Measurements from ENCODE around the gene DGKE. TPM values are rescaled to one million over a fixed set of nuclear protein-coding genes. Genes with fewer than 3 reads are reported as not detected.

DGKE gene
- total and polyA plus RNA-seq, 2 donors from 2014 or later = 1.9 to 8.7 TPM

GRCh38 chr17:56867948-56868376 lies 34.0 kb downstream of the DGKE start:
- Histone ChIP-seq H3K9me3 (ENCODE audit: control insufficient read depth in 2 of 3, insufficient read depth in 1 of 3, low read length in 3 of 3) (no peaks in the 10 kb centered on the region), H3K36me3 (ENCODE audit: control insufficient read depth in 2 of 3, insufficient read depth in 3 of 3, low read length in 3 of 3) (no peaks in the 10 kb centered on the region), H3K27ac (ENCODE audit: low read depth in 2 of 2, low read length in 2 of 2) (no peak overlapping the region), H3K27me3 (ENCODE audit: control insufficient read depth, insufficient read depth, low read length) (no peaks in the 10 kb centered on the region), H3K9ac (ENCODE audit: low read length in 3 of 3) (no peak overlapping the region), H3K4me3 (ENCODE audit: low read length in 3 of 3) (no peak overlapping the region), H3K4me1 (ENCODE audit: control insufficient read depth in 2 of 3, insufficient read depth in 2 of 3, low read depth in 1 of 3, low read length in 3 of 3) (no peaks in the 10 kb centered on the region)
- TF ChIP-seq, protein P1, sequence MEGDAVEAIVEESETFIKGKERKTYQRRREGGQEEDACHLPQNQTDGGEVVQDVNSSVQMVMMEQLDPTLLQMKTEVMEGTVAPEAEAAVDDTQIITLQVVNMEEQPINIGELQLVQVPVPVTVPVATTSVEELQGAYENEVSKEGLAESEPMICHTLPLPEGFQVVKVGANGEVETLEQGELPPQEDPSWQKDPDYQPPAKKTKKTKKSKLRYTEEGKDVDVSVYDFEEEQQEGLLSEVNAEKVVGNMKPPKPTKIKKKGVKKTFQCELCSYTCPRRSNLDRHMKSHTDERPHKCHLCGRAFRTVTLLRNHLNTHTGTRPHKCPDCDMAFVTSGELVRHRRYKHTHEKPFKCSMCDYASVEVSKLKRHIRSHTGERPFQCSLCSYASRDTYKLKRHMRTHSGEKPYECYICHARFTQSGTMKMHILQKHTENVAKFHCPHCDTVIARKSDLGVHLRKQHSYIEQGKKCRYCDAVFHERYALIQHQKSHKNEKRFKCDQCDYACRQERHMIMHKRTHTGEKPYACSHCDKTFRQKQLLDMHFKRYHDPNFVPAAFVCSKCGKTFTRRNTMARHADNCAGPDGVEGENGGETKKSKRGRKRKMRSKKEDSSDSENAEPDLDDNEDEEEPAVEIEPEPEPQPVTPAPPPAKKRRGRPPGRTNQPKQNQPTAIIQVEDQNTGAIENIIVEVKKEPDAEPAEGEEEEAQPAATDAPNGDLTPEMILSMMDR (IDR thresholded peaks at IDR 0.05; ENCODE audit: borderline replicate concordance, extremely low read depth, insufficient read depth) = no peak
- no peak for FAIRE-seq
- DNase-seq = no peak
- intact Hi-C loops (cut with DNase I) = no loop called here

- TF ChIP-seq, protein P1 (IDR thresholded peaks at IDR 0.05; ENCODE audit: borderline replicate concordance, extremely low read depth, insufficient read depth) = no peak
- intact Hi-C loops (cut with DNase I) = no loop called here
- DNase-seq = no peak
- Histone ChIP-seq H3K27me3 (ENCODE audit: control insufficient read depth, insufficient read depth, low read length) (no peaks in the 10 kb centered on the region), H3K36me3 (ENCODE audit: control insufficient read depth in 2 of 3, insufficient read depth in 3 of 3, low read length in 3 of 3) (no peaks in the 10 kb centered on the region), H3K9me3 (ENCODE audit: control insufficient read depth in 2 of 3, insufficient read depth in 1 of 3, low read length in 3 of 3) (no peaks in the 10 kb centered on the region), H3K4me3 (ENCODE audit: low read length in 3 of 3) (no peak overlapping the region), H3K27ac (ENCODE audit: low read depth in 2 of 2, low read length in 2 of 2) (no peak overlapping the region), H3K9ac (ENCODE audit: low read length in 3 of 3) (no peak overlapping the region), H3K4me1 (ENCODE audit: control insufficient read depth in 2 of 3, insufficient read depth in 2 of 3, low read depth in 1 of 3, low read length in 3 of 3) (no peaks in the 10 kb centered on the region)
- FAIRE-seq = no peak
These were observed 34.8 kb downstream of the DGKE start for GRCh38 chr17:56868716-56869115.

DNA sequence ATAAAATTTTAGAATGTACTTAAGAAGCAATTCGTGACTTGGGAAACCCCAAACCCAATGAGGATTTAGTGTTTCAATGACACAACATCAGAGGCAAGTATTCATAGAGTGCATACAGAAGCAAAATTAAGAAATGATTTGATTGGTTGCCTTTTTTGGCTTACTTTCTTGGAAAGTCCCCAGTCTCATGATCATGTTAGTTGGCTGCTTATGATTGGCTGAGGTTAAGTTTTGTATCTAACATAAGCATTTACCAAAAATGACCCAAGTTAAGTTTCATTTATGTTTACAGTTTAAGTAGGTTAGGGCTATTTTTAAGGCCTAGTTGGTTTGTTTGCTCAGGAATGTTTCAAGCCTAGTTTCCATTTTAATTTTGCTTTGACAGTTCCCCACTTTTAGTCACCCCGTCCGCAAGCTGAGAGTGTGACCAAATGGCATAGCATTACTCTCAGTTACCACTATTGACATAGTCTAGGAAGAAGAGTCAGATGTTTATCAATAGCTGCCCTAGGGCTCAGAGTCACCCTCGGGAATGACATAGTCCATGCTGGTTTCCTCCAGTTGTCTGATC lies 36.2 kb downstream of the DGKE start:
- no peak for FAIRE-seq
- Histone ChIP-seq H3K4me3 (ENCODE audit: low read length in 3 of 3) (no peak overlapping the region), H3K9me3 (ENCODE audit: control insufficient read depth in 2 of 3, insufficient read depth in 1 of 3, low read length in 3 of 3) (no peaks in the 10 kb centered on the region), H3K27me3 (ENCODE audit: control insufficient read depth, insufficient read depth, low read length) (no peaks in the 10 kb centered on the region), H3K27ac (ENCODE audit: low read depth in 2 of 2, low read length in 2 of 2) (no peak overlapping the region), H3K4me1 (ENCODE audit: control insufficient read depth in 2 of 3, insufficient read depth in 2 of 3, low read depth in 1 of 3, low read length in 3 of 3) (no peaks in the 10 kb centered on the region), H3K36me3 (ENCODE audit: control insufficient read depth in 2 of 3, insufficient read depth in 3 of 3, low read length in 3 of 3) (no peaks in the 10 kb centered on the region), H3K9ac (ENCODE audit: low read length in 3 of 3) (no peak overlapping the region)
- TF ChIP-seq, protein P1 (IDR thresholded peaks at IDR 0.05; ENCODE audit: borderline replicate concordance, extremely low read depth, insufficient read depth) = no peak
- no peak for DNase-seq
- intact Hi-C loops (cut with DNase I) = no loop called here

DNA sequence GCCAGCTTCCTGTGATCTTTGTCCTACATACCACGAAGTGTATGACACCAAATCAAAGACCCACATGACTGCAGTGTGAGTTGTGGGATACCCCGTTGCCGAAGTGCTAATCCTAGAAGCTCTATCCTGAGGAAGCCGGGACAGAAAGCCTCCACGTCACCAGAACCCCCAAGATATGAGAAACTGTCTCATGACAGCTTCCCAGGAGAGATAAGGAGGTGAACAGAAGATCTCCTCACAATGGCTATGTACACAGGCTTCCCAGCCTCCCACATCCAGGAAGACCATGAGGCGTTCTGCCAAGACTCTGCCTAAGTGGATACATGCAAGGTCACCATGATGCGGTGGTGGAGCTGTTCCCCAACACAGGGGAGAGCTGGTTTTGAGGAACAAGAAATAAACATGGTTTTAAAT lies 42.8 kb downstream of the DGKE start:
- no peak for FAIRE-seq
- no peak overlapping the region for H3K4me3 ChIP-seq (ENCODE audit: low read length in 3 of 3)

More for the DNA sequence above, 42.8 kb downstream of the DGKE start:
- H3K9ac ChIP-seq (ENCODE audit: low read length in 3 of 3) = no peak overlapping the region
- H3K27me3 ChIP-seq (ENCODE audit: control insufficient read depth, insufficient read depth, low read length) = no peaks in the 10 kb centered on the region
- TF ChIP-seq, protein P1 (IDR thresholded peaks at IDR 0.05; ENCODE audit: borderline replicate concordance, extremely low read depth, insufficient read depth) = no peak
- no peaks in the 10 kb centered on the region for H3K36me3 ChIP-seq (ENCODE audit: control insufficient read depth in 2 of 3, insufficient read depth in 3 of 3, low read length in 3 of 3)
- DNase-seq = no peak
- H3K27ac ChIP-seq (ENCODE audit: low read depth in 2 of 2, low read length in 2 of 2) = no peak overlapping the region
- H3K4me1 ChIP-seq (ENCODE audit: control insufficient read depth in 2 of 3, insufficient read depth in 2 of 3, low read depth in 1 of 3, low read length in 3 of 3) = no peaks in the 10 kb centered on the region
- intact Hi-C loops (cut with DNase I) = no loop called here
- no peaks in the 10 kb centered on the region for H3K9me3 ChIP-seq (ENCODE audit: control insufficient read depth in 2 of 3, insufficient read depth in 1 of 3, low read length in 3 of 3)
